Cerebellar nuclear complex (tissue), 1 donor: ENCODE results near the gene CACNA2D1.
"Not testable (repeated sequence)": the region's sequence is repeated elsewhere in the genome, so short reads cannot be mapped to it uniquely, and the experiment has no call there.

ENCODE experiments used
- DNase-seq, 2 experiments: peaks; one replicate each; lab custom pipeline; 2025; lab: John Stamatoyannopoulos, UW

The CACNA2D1 gene

GRCh38 chr7:82434275-82435022, 9.1 kb downstream of the CACNA2D1 start:
- DNase-seq: no peak

DNA sequence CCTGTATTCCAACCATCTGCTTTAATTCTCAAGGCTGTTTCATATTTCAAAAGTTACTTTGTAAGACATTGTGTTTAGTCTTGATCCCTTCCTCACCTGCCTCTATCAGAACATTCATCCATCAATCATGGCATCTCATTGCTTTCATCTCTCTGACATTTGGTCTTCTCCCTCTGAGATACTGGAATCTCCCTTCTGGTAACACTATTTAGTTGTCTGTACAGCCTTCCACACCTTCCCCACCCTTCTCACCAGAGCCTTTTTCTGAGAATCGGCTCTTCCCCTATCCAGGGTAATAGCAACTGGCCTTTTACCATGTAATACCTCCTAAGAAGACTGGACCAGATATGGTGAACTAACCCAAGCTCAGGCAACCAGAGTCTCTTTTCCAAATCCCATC, 10.1 kb downstream of the CACNA2D1 start:
- no peak for DNase-seq

- not testable (repeated sequence) for DNase-seq
Observed at GRCh38 chr7:82432743-82433142, 10.8 kb downstream of the CACNA2D1 start.

DNA sequence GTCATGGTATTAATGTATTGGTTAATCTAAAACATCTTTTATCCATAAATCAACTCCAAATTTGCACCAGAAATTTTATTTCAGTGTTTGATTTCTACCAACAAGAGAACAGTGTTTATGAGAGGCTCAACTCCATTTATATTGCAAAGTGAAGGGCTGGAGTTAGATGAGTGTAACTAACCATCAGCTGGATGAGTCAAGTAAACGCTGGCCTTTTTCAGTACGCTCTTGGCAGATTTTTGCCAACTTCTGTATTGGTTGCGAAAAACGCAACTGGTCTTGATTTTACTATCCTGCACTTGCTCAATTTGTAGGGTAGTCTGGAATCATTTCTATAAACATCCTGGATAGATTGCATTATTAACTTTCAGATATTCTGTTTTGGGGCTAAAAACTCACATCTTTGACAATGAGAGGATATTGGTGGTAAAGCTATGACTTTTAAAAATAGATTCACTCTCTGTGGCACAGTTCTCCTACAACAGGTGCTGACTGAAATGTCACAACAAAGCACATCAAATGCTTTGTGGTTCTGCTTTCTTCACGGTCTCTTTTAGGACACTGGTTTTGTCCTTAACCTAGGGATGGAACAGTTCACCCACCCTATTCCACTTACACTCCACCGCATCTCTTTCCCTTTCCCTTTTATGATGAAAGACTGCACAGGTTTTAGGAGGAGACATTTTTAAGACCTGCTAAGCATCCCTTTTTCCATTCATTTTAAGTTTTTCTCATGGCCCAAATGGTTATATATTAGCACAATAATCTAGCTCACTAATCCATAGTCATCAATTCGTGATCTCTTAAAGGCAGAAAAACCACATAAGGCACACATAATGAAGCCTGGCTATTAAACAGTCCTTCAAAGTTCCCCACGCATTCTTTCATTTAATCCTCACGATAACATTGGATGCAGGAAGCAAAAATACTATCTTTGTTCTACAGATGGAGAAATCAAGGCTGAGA, 12.8 kb downstream of the CACNA2D1 start:
- DNase-seq: no peak

- DNase-seq: no peak
Observed at GRCh38 chr7:82429408-82429807, 14.2 kb downstream of the CACNA2D1 start.

- DNase-seq: no peak
Observed at GRCh38 chr7:82428186-82428961, 15.2 kb downstream of the CACNA2D1 start.

DNA sequence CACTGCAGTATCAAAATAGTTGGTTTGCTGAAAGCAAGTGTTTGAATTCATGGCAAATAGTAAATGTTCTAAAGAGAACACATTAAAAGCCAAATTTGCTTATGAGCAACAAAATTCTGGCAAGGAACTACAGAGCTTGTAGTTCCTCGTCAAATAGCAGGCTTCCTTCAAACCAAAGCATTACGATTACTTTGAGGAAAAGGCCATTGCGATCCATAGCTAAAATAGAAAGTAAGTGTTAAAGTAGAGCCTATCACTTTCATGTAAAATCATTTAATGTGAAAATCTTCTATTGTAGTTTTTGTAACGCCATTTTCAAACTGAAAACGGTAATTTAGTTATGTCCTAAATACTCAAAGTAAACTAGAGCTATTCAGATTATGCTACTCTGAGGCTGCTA, 20.1 kb downstream of the CACNA2D1 start:
- no peak for DNase-seq

GRCh38 chr7:82419200-82419599, 24.4 kb downstream of the CACNA2D1 start:
- no peak for DNase-seq

DNA sequence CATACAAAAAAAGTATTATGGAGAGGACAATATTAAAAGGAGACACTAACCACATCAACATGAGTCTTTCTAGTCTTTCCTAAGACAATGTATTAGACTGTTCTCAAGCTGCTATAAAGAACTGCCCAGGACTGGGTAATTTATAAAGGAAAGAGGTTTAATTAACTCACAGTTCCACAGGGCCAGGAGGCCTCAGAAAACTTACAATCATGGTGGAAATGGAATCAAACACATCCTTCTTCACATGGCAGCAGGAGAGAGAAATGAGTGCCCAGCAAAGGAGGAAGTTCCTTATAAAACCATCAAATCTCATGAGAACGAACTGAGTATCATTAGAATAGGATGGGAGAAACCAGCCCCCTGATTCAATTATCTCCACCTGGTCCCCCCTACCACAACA, 25.7 kb downstream of the CACNA2D1 start:
- no peak for DNase-seq

DNA sequence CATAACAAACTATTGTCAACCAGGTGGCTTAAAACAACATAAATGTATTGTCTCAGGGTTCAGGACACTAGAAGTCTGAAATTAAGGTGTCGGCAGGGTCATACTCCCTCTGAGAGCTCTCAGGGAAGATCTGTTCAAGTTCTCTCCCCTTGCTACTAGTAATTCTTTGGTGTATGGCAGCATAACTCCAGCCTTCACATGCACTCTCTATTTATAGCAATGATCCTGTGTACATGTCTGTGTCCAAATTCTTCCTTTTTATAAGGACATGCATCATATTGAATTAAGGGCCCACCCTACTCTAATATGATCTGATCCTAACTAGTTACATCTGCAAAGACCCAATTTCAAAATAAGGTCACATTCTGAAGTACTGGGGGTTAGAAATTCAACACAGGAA, 27.2 kb downstream of the CACNA2D1 start:
- no peak for DNase-seq

DNA sequence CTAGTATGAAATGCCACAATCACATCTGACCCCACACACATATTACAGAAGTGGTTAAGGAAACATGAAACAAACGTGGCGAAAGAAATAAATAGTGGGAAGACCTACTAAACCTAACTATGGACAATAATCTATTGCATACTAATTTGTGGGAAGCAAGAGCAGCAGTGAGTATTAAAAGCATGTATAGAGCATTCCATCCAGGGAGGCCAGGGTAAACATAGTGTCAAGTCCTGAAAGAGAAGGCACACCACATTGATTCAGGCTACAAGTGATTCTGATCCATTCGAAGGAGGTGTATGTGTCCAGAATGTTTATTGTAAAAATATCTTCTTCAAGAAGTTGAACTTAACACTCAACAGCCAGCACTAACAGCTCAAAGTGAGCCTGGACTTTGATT, 29.2 kb downstream of the CACNA2D1 start:
- no peak for DNase-seq

DNA sequence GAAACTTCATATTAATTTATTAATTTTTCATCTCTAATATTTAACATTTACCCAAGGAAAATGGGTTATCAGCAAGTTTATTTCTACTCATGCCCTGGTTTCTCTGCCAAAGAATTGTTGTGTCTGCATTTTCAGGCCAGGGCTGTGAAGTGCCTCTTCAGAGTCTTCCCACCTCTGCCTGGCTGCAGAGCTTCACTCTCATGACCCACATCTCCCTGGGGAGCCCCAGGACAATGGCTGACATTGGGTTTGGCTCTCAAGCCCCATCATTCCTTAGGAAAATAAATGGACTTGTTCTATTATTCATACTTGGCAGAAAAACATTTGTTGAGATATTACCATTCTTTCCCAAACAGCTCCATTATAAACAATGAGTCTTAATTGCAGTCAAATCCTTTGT, 30.3 kb downstream of the CACNA2D1 start:
- DNase-seq: no peak

GRCh38 chr7:82411732-82412131, 31.8 kb downstream of the CACNA2D1 start:
- DNase-seq: no peak

DNA sequence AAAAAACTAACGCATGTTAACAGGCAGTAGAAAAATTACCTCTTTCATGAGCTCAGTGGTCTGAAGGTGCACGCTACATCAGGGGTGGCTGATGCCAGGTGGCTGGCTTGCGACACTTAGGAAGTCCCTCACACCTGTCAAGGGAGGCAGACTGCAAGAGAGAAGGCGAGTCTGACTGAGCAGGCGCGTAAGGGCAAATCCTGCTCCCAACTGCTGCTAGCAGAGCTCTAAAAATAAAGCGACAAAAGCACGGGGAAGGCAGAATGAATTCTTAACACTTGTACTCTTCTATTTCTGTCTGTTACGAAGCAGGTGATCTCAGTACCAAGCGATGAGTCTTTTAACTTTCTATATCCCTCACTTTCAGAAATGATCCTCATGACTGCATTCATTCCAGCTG, 33.1 kb downstream of the CACNA2D1 start:
- no peak for DNase-seq

DNA sequence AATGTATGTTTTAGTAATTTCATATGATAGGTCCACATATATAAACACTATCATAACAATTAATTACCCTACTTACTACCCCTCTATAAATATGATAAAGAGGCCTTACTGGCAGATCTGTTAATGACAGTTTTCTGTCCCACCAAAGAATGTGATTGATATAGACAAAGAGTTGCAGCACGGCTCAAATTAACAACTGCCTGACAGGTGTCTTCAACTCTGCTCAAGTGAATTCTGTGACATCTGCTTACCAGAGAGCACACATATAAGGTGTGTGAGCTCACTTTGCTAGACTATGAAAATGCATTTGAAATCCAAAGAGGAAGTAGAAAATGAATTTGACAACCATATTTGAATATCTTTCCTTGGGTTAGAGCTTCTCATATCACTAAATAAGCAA, 36.6 kb downstream of the CACNA2D1 start:
- DNase-seq: no peak

DNA sequence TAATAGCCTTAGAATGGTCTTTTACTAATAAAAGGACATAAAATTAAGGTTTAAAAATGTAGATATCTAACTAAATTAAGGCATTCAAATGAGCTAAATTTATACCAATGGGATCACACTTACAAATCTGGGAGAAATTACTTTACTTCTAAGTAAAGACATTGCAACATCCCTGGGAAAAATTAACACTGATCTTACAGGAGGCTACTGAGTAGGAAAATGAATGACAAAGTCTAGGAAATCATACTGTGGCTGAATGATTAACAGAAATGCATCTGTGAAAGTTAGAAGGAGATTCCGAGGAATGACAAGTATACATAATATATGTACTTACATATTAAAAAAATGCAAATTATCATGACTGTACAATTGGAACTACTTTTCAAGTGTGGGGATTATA, 38.3 kb downstream of the CACNA2D1 start:
- no peak for DNase-seq

- no peak for DNase-seq
Observed at GRCh38 chr7:82404652-82405051, 38.9 kb downstream of the CACNA2D1 start.

DNA sequence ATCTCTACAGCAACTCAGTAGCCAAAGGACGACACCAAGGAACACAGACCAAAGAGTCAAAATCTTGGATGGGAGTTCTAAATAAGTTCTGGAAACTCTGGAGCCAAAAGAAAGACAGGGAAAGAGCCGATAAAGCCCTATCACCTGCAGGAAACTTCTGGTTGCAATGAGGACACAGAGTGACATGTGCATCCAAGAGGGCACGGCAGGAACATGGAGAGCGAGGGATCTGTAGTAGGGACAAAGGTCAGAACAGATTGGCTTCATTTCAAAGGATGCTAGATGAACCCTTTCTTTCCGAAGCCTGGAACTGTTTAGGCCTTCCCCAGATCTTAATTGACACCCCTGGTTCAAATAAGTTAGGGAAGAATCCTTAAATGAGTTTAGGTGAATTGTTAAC, 39.5 kb downstream of the CACNA2D1 start:
- no peak for DNase-seq

DNA sequence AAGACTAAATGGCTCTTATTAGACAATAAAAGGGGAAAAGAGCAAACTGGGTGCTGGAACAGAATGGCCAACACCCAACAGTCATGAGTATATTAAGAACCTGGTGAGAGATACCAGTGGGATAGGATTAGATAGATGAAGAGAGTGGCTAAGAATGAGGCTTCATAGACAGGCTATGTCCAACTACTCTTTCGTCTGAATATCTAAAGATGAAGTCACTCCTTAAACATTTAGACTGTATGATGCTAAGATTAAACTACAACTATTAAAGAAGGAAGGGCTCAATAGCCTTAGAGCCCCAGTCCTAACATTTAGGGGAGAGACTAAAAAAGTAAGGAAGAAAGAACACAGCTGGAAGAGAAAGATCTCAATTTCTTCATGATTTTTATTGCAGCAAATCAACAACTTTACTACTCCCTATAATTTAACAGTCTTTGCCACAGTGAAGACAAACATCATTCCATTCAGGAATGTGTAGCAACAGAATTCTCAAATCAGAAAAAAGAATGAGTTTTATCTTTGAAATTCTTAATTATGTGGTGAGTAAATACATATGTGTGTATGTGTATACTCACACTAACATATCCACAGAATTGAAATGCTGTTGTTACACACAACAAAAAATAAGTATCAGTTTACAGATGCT, 45.6 kb downstream of the CACNA2D1 start:
- no peak for DNase-seq

GRCh38 chr7:82396343-82396742, 47.2 kb downstream of the CACNA2D1 start:
- DNase-seq: no peak

DNA sequence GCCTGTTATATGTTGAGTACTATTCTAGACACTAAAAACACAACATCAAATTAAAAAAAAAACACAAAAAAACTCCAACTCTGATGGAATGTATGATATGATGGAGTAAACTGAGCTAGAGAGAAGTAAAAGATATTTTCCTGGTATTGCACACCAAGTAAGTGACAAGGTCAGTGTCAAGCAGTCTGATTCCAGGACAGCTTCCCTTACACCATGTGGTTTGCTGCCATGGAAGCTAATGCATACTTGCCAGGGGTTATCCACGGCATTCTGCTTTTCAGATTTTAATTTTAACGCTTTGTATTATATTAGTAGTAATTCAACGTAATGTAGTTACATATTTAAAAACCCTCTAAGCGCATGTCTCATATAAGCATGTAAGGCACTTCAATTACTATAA, 48.4 kb downstream of the CACNA2D1 start:
- no peak for DNase-seq

GRCh38 chr7:82393840-82394220, 49.7 kb downstream of the CACNA2D1 start:
- DNase-seq: no peak
